Measurements from ENCODE around the gene BRCC3. TPM values are rescaled to one million over a fixed set of nuclear protein-coding genes. Genes with fewer than 3 reads are reported as not detected.

BRCC3 gene
- polyA plus RNA-seq, 1 donor (not counting 4 experiments of a cell fraction or from before 2014, with no cell fraction given): 24.8 TPM

- dilution Hi-C loops (cut with MboI; ENCODE audit: extremely low pct_ligation_motif_present, low sequenced_read_pairs): no loop called here
- no peak for FAIRE-seq
- H3K9me1 ChIP-seq (ENCODE audit: control insufficient read depth, extremely low read depth, insufficient read depth, low read length): no peaks in the 10 kb centered on the region
- DNase-seq (ENCODE audit: low read depth, low spot score): no peak
- H3K27ac ChIP-seq (ENCODE audit: control insufficient read depth, insufficient read depth, low read length): no peak overlapping the region
- no peak overlapping the region for H2AFZ ChIP-seq (ENCODE audit: control insufficient read depth, low read length)
- no peaks in the 10 kb centered on the region for H3K79me2 ChIP-seq (ENCODE audit: control insufficient read depth, insufficient read depth, low read length)
- no peak overlapping the region for H3K4me3 ChIP-seq (ENCODE audit: control insufficient read depth in 2 of 3, extremely low read depth in 1 of 3, insufficient read depth in 2 of 3, low read depth in 1 of 3, low read length in 3 of 3)
- no peak overlapping the region for H3K9ac ChIP-seq (ENCODE audit: control insufficient read depth, extremely low read depth, insufficient read depth, low read length)
- H3K4me2 ChIP-seq (ENCODE audit: control insufficient read depth, extremely low read depth, insufficient read depth, low read depth, low read length): no peak overlapping the region
- no peaks in the 10 kb centered on the region for H3K9me3 ChIP-seq (ENCODE audit: control insufficient read depth, low read depth, low read length)
- no peaks in the 10 kb centered on the region for H3K27me3 ChIP-seq (ENCODE audit: control insufficient read depth, extremely low read depth, insufficient read depth, low read length)
- no peaks in the 10 kb centered on the region for H3K36me3 ChIP-seq (ENCODE audit: control insufficient read depth in 2 of 2, extremely low read depth in 1 of 2, insufficient read depth in 2 of 2, low read length in 2 of 2)
- H4K20me1 ChIP-seq (ENCODE audit: control insufficient read depth, extremely low read depth, insufficient read depth, low read length): no peaks in the 10 kb centered on the region
- H3K4me1 ChIP-seq (ENCODE audit: control insufficient read depth, extremely low read depth, insufficient read depth, low read length): peaks cover 4% of the 10 kb centered on the region
- no peak for TF ChIP-seq EZH2 (IDR thresholded peaks at IDR 0.05; ENCODE audit: low read length)
- TF ChIP-seq, protein P1, sequence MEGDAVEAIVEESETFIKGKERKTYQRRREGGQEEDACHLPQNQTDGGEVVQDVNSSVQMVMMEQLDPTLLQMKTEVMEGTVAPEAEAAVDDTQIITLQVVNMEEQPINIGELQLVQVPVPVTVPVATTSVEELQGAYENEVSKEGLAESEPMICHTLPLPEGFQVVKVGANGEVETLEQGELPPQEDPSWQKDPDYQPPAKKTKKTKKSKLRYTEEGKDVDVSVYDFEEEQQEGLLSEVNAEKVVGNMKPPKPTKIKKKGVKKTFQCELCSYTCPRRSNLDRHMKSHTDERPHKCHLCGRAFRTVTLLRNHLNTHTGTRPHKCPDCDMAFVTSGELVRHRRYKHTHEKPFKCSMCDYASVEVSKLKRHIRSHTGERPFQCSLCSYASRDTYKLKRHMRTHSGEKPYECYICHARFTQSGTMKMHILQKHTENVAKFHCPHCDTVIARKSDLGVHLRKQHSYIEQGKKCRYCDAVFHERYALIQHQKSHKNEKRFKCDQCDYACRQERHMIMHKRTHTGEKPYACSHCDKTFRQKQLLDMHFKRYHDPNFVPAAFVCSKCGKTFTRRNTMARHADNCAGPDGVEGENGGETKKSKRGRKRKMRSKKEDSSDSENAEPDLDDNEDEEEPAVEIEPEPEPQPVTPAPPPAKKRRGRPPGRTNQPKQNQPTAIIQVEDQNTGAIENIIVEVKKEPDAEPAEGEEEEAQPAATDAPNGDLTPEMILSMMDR (optimal IDR thresholded peaks at IDR 0.05 in 1 of 3, IDR thresholded peaks at IDR 0.05 in 1 of 3, conservative IDR thresholded peaks at IDR 0.05 in 1 of 3; ENCODE audit: extremely low read depth in 1 of 3, insufficient read depth in 2 of 3, low read length in 3 of 3): no peak
These were observed 17.7 kb upstream of the BRCC3 start for GRCh38 chrX:155053656-155054055.

GRCh38 chrX:155054255-155054654 lies 17.1 kb upstream of the BRCC3 start:
- no peak for FAIRE-seq
- Histone ChIP-seq H3K4me3 (ENCODE audit: control insufficient read depth in 2 of 3, extremely low read depth in 1 of 3, insufficient read depth in 2 of 3, low read depth in 1 of 3, low read length in 3 of 3) (no peak overlapping the region), H3K9me1 (ENCODE audit: control insufficient read depth, extremely low read depth, insufficient read depth, low read length) (no peaks in the 10 kb centered on the region), H3K9me3 (ENCODE audit: control insufficient read depth, low read depth, low read length) (no peaks in the 10 kb centered on the region), H3K79me2 (ENCODE audit: control insufficient read depth, insufficient read depth, low read length) (no peaks in the 10 kb centered on the region), H2AFZ (ENCODE audit: control insufficient read depth, low read length) (no peak overlapping the region), H3K36me3 (ENCODE audit: control insufficient read depth in 2 of 2, extremely low read depth in 1 of 2, insufficient read depth in 2 of 2, low read length in 2 of 2) (no peaks in the 10 kb centered on the region), H3K4me1 (ENCODE audit: control insufficient read depth, extremely low read depth, insufficient read depth, low read length) (peaks cover 4% of the 10 kb centered on the region), H3K4me2 (ENCODE audit: control insufficient read depth, extremely low read depth, insufficient read depth, low read depth, low read length) (no peak overlapping the region), H3K27me3 (ENCODE audit: control insufficient read depth, extremely low read depth, insufficient read depth, low read length) (no peaks in the 10 kb centered on the region), H4K20me1 (ENCODE audit: control insufficient read depth, extremely low read depth, insufficient read depth, low read length) (no peaks in the 10 kb centered on the region), H3K27ac (ENCODE audit: control insufficient read depth, insufficient read depth, low read length) (no peak overlapping the region), H3K9ac (ENCODE audit: control insufficient read depth, extremely low read depth, insufficient read depth, low read length) (no peak overlapping the region)
- no peak for TF ChIP-seq EZH2 (IDR thresholded peaks at IDR 0.05; ENCODE audit: low read length)
- TF ChIP-seq, protein P1 (optimal IDR thresholded peaks at IDR 0.05 in 1 of 3, IDR thresholded peaks at IDR 0.05 in 1 of 3, conservative IDR thresholded peaks at IDR 0.05 in 1 of 3; ENCODE audit: extremely low read depth in 1 of 3, insufficient read depth in 2 of 3, low read length in 3 of 3): no peak
- DNase-seq (ENCODE audit: low read depth, low spot score): no peak
- dilution Hi-C loops (cut with MboI; ENCODE audit: extremely low pct_ligation_motif_present, low sequenced_read_pairs): no loop called here
